AG09319 (cell line): ENCODE measurements around the gene PCDHA6.
"Not testable (repeated sequence)": the region's sequence is repeated elsewhere in the genome, so short reads cannot be mapped to it uniquely, and the experiment has no call there.

Source experiments
- DNase-seq: peaks from one replicate; pipeline ENCODE4 v3.0.0-alpha.2; 2010; ENCODE audit warnings: low read depth; ENCODE audit errors: extremely low read depth
- CTCF ChIP-seq: IDR thresholded peaks from 2 replicates; pipeline ENCODE4 v1.5.1; 2011; ENCODE audit warnings: low read depth, mild to moderate bottlenecking, inconsistent platforms, low read length, moderate library complexity

The PCDHA6 gene

GRCh38 chr5:140875085-140876065 is 47.6 kb downstream of the PCDHA6 start, which contains the start of gene PCDHA12:
Gene PCDHA12 (plus strand): TSS chr5:140875308. CDS start chr5:140875473, 165 bp downstream.
- TF ChIP-seq CTCF = no peak
- no peak for DNase-seq

- DNase-seq = not testable (repeated sequence)
Observed at GRCh38 chr5:140876541-140877261, 48.9 kb downstream of the PCDHA6 start.

- no peak for TF ChIP-seq CTCF
- DNase-seq = no peak
Observed at GRCh38 chr5:140877262-140877581, 49.5 kb downstream of the PCDHA6 start.
